ENCODE measurements around the gene CCDC85C. TPM values are rescaled to one million over a fixed set of nuclear protein-coding genes. Genes with fewer than 3 reads are reported as not detected.

CCDC85C gene
- total and polyA plus RNA-seq, 2 of the 4 experiments (the other 2 are of a cell fraction): 16.0 to 19.0 TPM

GRCh38 chr14:99550387-99550992 is 53.5 kb downstream of the CCDC85C start:
- in situ Hi-C loops (cut with MboI; ENCODE audit: low sequenced_read_pairs) (no loop called here), intact Hi-C loops (cut with micrococcal nuclease) (no loop called here), dilution Hi-C loops (cut with HindIII; ENCODE audit: low sequenced_read_pairs, unreplicated experiment) (no loop called here)
- Histone ChIP-seq H3K79me1 (ENCODE audit: low read depth in 1 of 2, low read length in 2 of 2) (peaks cover 51 to 87% of the 10 kb centered on the region in 2 experiments), H3K9me3 (ENCODE audit: control insufficient read depth, insufficient read depth, low read length) (no peaks in the 10 kb centered on the region), H2BK20ac (ENCODE audit: low read depth, low read length) (no peak overlapping the region), H3K27me3 (ENCODE audit: control insufficient read depth, insufficient read depth, low read length) (no peaks in the 10 kb centered on the region), H3K4me2 (ENCODE audit: low read depth, low read length) (no peak overlapping the region), H3K27ac (ENCODE audit: insufficient read depth, low read length) (no peak overlapping the region), H2BK15ac (ENCODE audit: low read depth, low read length) (no peak overlapping the region), H3K4me1 (ENCODE audit: control insufficient read depth, insufficient read depth, low read length) (peaks cover 3% of the 10 kb centered on the region; the same call in 1 of the 2 replicates), H2BK5ac (ENCODE audit: low read depth, low read length, poor library complexity, severe bottlenecking) (no peak overlapping the region), H3K18ac (ENCODE audit: low read depth, low read length) (no peak overlapping the region), H4K5ac (ENCODE audit: low read depth, low read length) (no peak overlapping the region), H3K4me3 (ENCODE audit: insufficient read depth, low read depth, low read length) (no peak overlapping the region), H2AK5ac (ENCODE audit: low read depth, low read length) (no peak overlapping the region), H4K8ac (ENCODE audit: low read depth in 2 of 2, low read length in 2 of 2) (no peak overlapping the region), H4K91ac (ENCODE audit: insufficient read depth, low read depth, low read length) (no peak overlapping the region), H3K14ac (replicated peaks; ENCODE audit: low read depth, low read length) (no peak overlapping the region), H3K56ac (ENCODE audit: extremely low read depth, insufficient read depth, low read length) (no peak overlapping the region), H3K9ac (ENCODE audit: low read depth, low read length) (no peak overlapping the region), H4K20me1 (ENCODE audit: insufficient read depth, low read length) (peaks cover 57% of the 10 kb centered on the region), H3K23ac (ENCODE audit: low read depth, low read length) (no peak overlapping the region), H3K4ac (ENCODE audit: low read depth, low read length) (no peak overlapping the region), H2BK120ac (ENCODE audit: low read depth, low read length) (no peak overlapping the region), H2AFZ (replicated peaks; ENCODE audit: low read length, poor library complexity) (no peak overlapping the region), H3K36me3 (ENCODE audit: control insufficient read depth, insufficient read depth, low read length) (no peaks in the 10 kb centered on the region), H3K9me1 (ENCODE audit: insufficient read depth, low read length) (peaks cover 12% of the 10 kb centered on the region), H2AK9ac (replicated peaks; ENCODE audit: low read depth, low read length, poor library complexity) (no peak overlapping the region)
- DNase-seq (no peak), ATAC-seq (ENCODE audit: low read depth) (no peak)
- CTCF ChIA-PET: no interaction called here
- no peak for TF ChIP-seq CHD1 (IDR thresholded peaks at IDR 0.05; ENCODE audit: low read depth, low read length)
- no peak for TF ChIP-seq CTCF (conservative IDR thresholded peaks at IDR 0.05; ENCODE audit: low read depth, low read length)
- no peak for TF ChIP-seq MAFK (IDR thresholded peaks at IDR 0.05; ENCODE audit: low read depth, low read length)
- TF ChIP-seq BHLHE40 (IDR thresholded peaks at IDR 0.05; ENCODE audit: low read depth, low read length): no peak
- no peak for TF ChIP-seq MAZ (IDR thresholded peaks at IDR 0.05; ENCODE audit: borderline replicate concordance, low read depth, low read length)
- TF ChIP-seq CEBPB (IDR thresholded peaks at IDR 0.05; ENCODE audit: low read depth, low read length): no peak
- TF ChIP-seq RAD21 (IDR thresholded peaks at IDR 0.05; ENCODE audit: low read length): no peak
- TF ChIP-seq SMC3 (IDR thresholded peaks at IDR 0.05; ENCODE audit: low read depth, low read length): no peak
- no peak for TF ChIP-seq FOS (IDR thresholded peaks at IDR 0.05; ENCODE audit: low read depth, low read length)
- no peak for TF ChIP-seq POLR2A (IDR thresholded peaks at IDR 0.05; ENCODE audit: low read depth, low read length)
- no peak for TF ChIP-seq RFX5 (IDR thresholded peaks at IDR 0.05; ENCODE audit: low read depth, low read length)
- no peak for TF ChIP-seq MXI1 (IDR thresholded peaks at IDR 0.05; ENCODE audit: borderline replicate concordance, low read depth, low read length)
- no peak for TF ChIP-seq RCOR1 (IDR thresholded peaks at IDR 0.05; ENCODE audit: insufficient replicate concordance, low read length)
- no peak for TF ChIP-seq USF2 (IDR thresholded peaks at IDR 0.05; ENCODE audit: low read depth, low read length)
- WGBS, 2 experiments (ENCODE audit: extremely low coverage in 2 of 2, insufficient read length in 1 of 2): 100% methylated on average over 5 of the region's 11 CpGs; no CpG with 5 or more reads in 1 of the 2 experiments
- POLR2A ChIA-PET (ENCODE audit: unreplicated experiment): interaction anchor here (0.5 kb wide), 1 partner anchor 9 kb away, joined by 3 read pairs; no protein-coding TSS in a partner anchor
- BruUV-seq (replicated peaks): no TSS peak
